T-cell (primary cell): Measurements from ENCODE around the gene IZUMO3. TPM values are rescaled to one million over a fixed set of nuclear protein-coding genes. Genes with fewer than 3 reads are reported as not detected.

Source experiments
- ATAC-seq, 4 experiments: fragments of 200-7000 bp in 3 of 4; fragments of 150-1000 bp in 1 of 4; cut with Tn5 transposase; replicated peaks in 1 of 4; 1 replicate in 3 of 4; 2 replicates in 1 of 4; pipeline ENCODE4 v1.10.0; 2021; ENCODE audit warnings: moderate library complexity in 3 of 4, mild to moderate bottlenecking in 2 of 4, moderate number of reproducible peaks in 1 of 4
- CTCF ChIA-PET, 2 donors: fragments of 300-600 bp; sonication (Branson Sonifier 250); formaldehyde crosslinking; loops; one replicate each; lab custom pipeline; 2022; ENCODE audit warnings: antibody characterized with exemption in 2 of 2; lab: Charles Lee
- POLR2A ChIA-PET, 2 donors: fragments of 300-600 bp; sonication (Branson Sonifier 250); formaldehyde crosslinking; loops; one replicate each; lab custom pipeline; 2022; ENCODE audit warnings: antibody characterized with exemption in 2 of 2; lab: Charles Lee
- DNase-seq, 35 experiments: peaks; one replicate each; pipeline versions ENCODE4 v3.0.0 to v3.0.0-alpha.2; 2013 to 2023
- H3K27ac ChIP-seq: one replicate; pipeline ENCODE4 v1.5.1; 2013; ENCODE audit warnings: low read length
- H3K27me3 ChIP-seq, 2 experiments: replicated peaks in 1 of 2; 1 replicate in 1 of 2; 2 replicates in 1 of 2; pipeline versions ENCODE4 v1.6.1 to v1.7.0; 2013; ENCODE audit warnings: low read length in 1 of 2, mixed read lengths in 1 of 2; ENCODE audit not compliant: control insufficient read depth in 2 of 2, insufficient read depth in 2 of 2; ENCODE audit errors: extremely low read depth in 1 of 2
- H3K36me3 ChIP-seq, 2 donors: 1 replicate in 1 of 2; 2 replicates in 1 of 2; pipeline versions ENCODE4 v1.6.1 to v1.7.0; 2013; ENCODE audit warnings: low read length in 1 of 2; ENCODE audit not compliant: control insufficient read depth in 2 of 2, insufficient read depth in 1 of 2; ENCODE audit errors: extremely low read depth in 1 of 2
- H3K4me1 ChIP-seq, 2 experiments: 1 replicate in 1 of 2; 2 replicates in 1 of 2; pipeline versions ENCODE4 v1.6.1 to v1.7.0; 2013; ENCODE audit warnings: low read length in 2 of 2, mixed read lengths in 1 of 2; ENCODE audit not compliant: insufficient read depth in 2 of 2, control insufficient read depth in 1 of 2; ENCODE audit errors: extremely low read depth in 1 of 2
- H3K4me3 ChIP-seq, 2 donors: 1 replicate in 1 of 2; 2 replicates in 1 of 2; pipeline versions ENCODE4 v1.5.1 to v1.7.0; 2013; ENCODE audit warnings: mild to moderate bottlenecking in 2 of 2, low read length in 1 of 2, moderate library complexity in 1 of 2; ENCODE audit not compliant: control insufficient read depth in 1 of 2; ENCODE audit errors: extremely low read depth in 1 of 2
- H3K9me3 ChIP-seq: 2 replicates; pipeline ENCODE4 v1.7.0; 2013
- H3K27ac Mint-ChIP-seq, 2 donors: one replicate each; pipeline ENCODE4 v1.8.0; 2020 to 2021; ENCODE audit warnings: mild to moderate bottlenecking in 2 of 2, mixed read lengths in 2 of 2
- H3K27me3 Mint-ChIP-seq, 2 donors: one replicate each; pipeline ENCODE4 v1.8.0; 2021 to 2022; ENCODE audit warnings: mixed read lengths in 2 of 2
- H3K36me3 Mint-ChIP-seq: one replicate; pipeline ENCODE4 v1.8.0; 2021; ENCODE audit warnings: mixed read lengths
- H3K4me1 Mint-ChIP-seq, 3 donors: one replicate each; pipeline ENCODE4 v1.8.0; 2020 to 2022; ENCODE audit warnings: mixed read lengths in 3 of 3, mild to moderate bottlenecking in 1 of 3
- H3K4me3 Mint-ChIP-seq, 3 donors: one replicate each; pipeline ENCODE4 v1.8.0; 2020 to 2022; ENCODE audit warnings: mild to moderate bottlenecking in 3 of 3, mixed read lengths in 3 of 3, moderate library complexity in 3 of 3
- H3K9me3 Mint-ChIP-seq, 3 donors: one replicate each; pipeline ENCODE4 v1.8.0; 2020 to 2022; ENCODE audit warnings: mixed read lengths in 3 of 3
- WGBS: methylation state at CpG from one replicate; pipeline ENCODE4 v1.1.5; 2013; ENCODE audit warnings: missing lambda C conversion rate; ENCODE audit not compliant: insufficient coverage; 5-methylcytosine and 5-hydroxymethylcytosine counted together
- total RNA-seq, 35 experiments: library from RNA in 6 of 35; stranded (reverse) in 6 of 35; fragments of 120-200 nt in 1 of 35; gene quantifications; one replicate each; pipeline versions ENCODE4 v1.2.1 to v1.2.4 and lab custom pipeline; 2013 to 2026

IZUMO3 gene
- total RNA-seq, 5 donors from 2014 or later (not counting 1 experiment from before 2014, with no cell fraction given), result not detected

- no peaks in the 10 kb centered on the region for H3K9me3 ChIP-seq
These were observed 26.7 kb upstream of the IZUMO3 start for GRCh38 chr9:24572406-24572805.

DNA sequence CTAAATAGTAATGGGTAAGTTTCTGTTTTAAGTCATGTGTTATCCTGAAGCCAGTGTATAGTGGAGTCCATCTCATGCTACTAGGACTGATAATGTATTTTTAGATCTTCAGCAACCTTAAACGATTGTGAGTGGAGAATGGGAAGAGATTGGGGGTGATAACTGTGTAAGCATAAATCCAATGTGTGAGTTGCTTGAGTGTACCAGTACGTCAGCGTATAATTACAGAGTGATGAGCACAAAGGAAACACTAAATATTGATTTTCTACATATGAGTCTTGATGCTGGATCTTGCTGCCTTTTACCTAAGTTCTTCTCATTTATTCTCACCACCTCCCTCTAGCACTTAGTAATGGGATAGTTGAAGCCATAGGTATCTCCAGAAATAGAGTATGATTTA lies 16.3 kb upstream of the IZUMO3 start:
- H3K4me3 ChIP-seq, result no peak overlapping the region
- no peaks in the 10 kb centered on the region for H3K27me3 ChIP-seq
- H3K36me3 ChIP-seq, result no peaks in the 10 kb centered on the region
- no peaks in the 10 kb centered on the region for H3K4me1 ChIP-seq
- H3K9me3 ChIP-seq, result peaks cover 7% of the 10 kb centered on the region
- CTCF ChIA-PET, result no interaction called here
- H3K27ac ChIP-seq, result no peak overlapping the region
- Mint-ChIP-seq H3K27ac (no peak overlapping the region), H3K4me3 (no peak overlapping the region), H3K9me3 (peaks cover 16 to 46% (median 41%) of the 10 kb centered on the region in 3 donors), H3K36me3 (no peaks in the 10 kb centered on the region), H3K27me3 (no peaks in the 10 kb centered on the region), H3K4me1 (no peaks in the 10 kb centered on the region)
- no CpG with 5 or more reads among the region's 3 CpGs for WGBS
- DNase-seq, result no peak
- POLR2A ChIA-PET, result no interaction called here
- ATAC-seq, result no peak

More at GRCh38 chr9:24572406-24572805, 26.7 kb upstream of the IZUMO3 start:
- peaks cover 8 to 29% (median 16%) of the 10 kb centered on the region in 3 donors for H3K9me3 Mint-ChIP-seq
- H3K36me3 Mint-ChIP-seq, result no peaks in the 10 kb centered on the region
- no peak for ATAC-seq
- no peak overlapping the region for H3K27ac Mint-ChIP-seq
- no peak overlapping the region for H3K4me3 Mint-ChIP-seq
- DNase-seq, result no peak
- Histone ChIP-seq H3K27me3 (no peaks in the 10 kb centered on the region), H3K4me1 (no peaks in the 10 kb centered on the region), H3K4me3 (no peak overlapping the region), H3K27ac (no peak overlapping the region), H3K36me3 (no peaks in the 10 kb centered on the region)
- CTCF ChIA-PET, result no interaction called here
- H3K27me3 Mint-ChIP-seq, result no peaks in the 10 kb centered on the region
- no CpG with 5 or more reads among the region's 2 CpGs for WGBS
- H3K4me1 Mint-ChIP-seq, result no peaks in the 10 kb centered on the region
- POLR2A ChIA-PET, result no interaction called here

DNA sequence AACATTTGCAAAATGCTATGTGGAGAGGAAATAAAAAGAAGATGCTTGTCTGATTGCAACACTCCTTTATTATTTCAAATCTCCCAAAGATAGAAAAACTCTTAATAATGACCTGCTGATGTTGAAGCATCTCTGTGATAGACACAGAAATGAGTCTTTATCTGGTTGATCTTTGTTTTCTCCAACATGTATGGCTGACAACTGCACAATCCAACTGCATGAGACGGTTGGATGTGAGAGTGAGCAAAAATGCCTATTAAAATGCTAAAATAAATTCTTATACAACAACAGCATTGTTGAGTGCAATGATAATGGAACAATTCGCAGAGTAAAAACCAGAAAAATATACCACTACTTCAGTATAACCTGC lies 7.5 kb upstream of the IZUMO3 start:
- no peaks in the 10 kb centered on the region for H3K27me3 Mint-ChIP-seq
- no peaks in the 10 kb centered on the region for H3K36me3 Mint-ChIP-seq
- H3K36me3 ChIP-seq, result no peaks in the 10 kb centered on the region
- ChIA-PET CTCF (no interaction called here), POLR2A (no interaction called here)
- no peaks in the 10 kb centered on the region for H3K27me3 ChIP-seq
- H3K4me1 Mint-ChIP-seq, result no peaks in the 10 kb centered on the region
- no peak overlapping the region for H3K4me3 Mint-ChIP-seq
- ATAC-seq (no peak), DNase-seq (no peak)
- H3K4me3 ChIP-seq, result no peak overlapping the region
- H3K27ac Mint-ChIP-seq, result no peak overlapping the region
- H3K27ac ChIP-seq, result no peak overlapping the region
- peaks cover 12 to 21% (median 18%) of the 10 kb centered on the region in 3 donors for H3K9me3 Mint-ChIP-seq
- H3K4me1 ChIP-seq, result no peaks in the 10 kb centered on the region
- H3K9me3 ChIP-seq, result peaks cover 2% of the 10 kb centered on the region
- WGBS, result no CpG with 5 or more reads among the region's 2 CpGs

GRCh38 chr9:24552526-24553182 lies 7.0 kb upstream of the IZUMO3 start:
- Histone ChIP-seq H3K4me3 (no peak overlapping the region), H3K27me3 (no peaks in the 10 kb centered on the region), H3K27ac (no peak overlapping the region), H3K36me3 (no peaks in the 10 kb centered on the region), H3K4me1 (no peaks in the 10 kb centered on the region), H3K9me3 (peaks cover 2% of the 10 kb centered on the region)
- DNase-seq (no peak), ATAC-seq (no peak)
- Mint-ChIP-seq H3K4me1 (no peaks in the 10 kb centered on the region), H3K27me3 (no peaks in the 10 kb centered on the region), H3K9me3 (peaks cover 12 to 21% (median 16%) of the 10 kb centered on the region in 3 donors), H3K27ac (no peak overlapping the region), H3K36me3 (no peaks in the 10 kb centered on the region), H3K4me3 (no peak overlapping the region)
- POLR2A ChIA-PET, result no interaction called here
- CTCF ChIA-PET, result interaction anchor here in 1 of 2 donors (0.5 kb wide), 1 partner anchor 1047 kb away, joined by 3 read pairs; no protein-coding TSS in a partner anchor
- 100% methylated on average over 1 of the region's 9 CpGs for WGBS

GRCh38 chr9:24545285-24545684 lies 412 bp downstream of the IZUMO3 start:
- no peak overlapping the region for H3K4me3 Mint-ChIP-seq
- no peaks in the 10 kb centered on the region for H3K27me3 ChIP-seq
- ChIA-PET CTCF (no interaction called here), POLR2A (no interaction called here)
- DNase-seq (no peak), ATAC-seq (no peak)
- H3K4me3 ChIP-seq, result no peak overlapping the region
- H3K27me3 Mint-ChIP-seq, result no peaks in the 10 kb centered on the region
- 86% methylated on average over 3 of the region's 7 CpGs for WGBS
- H3K27ac ChIP-seq, result no peak overlapping the region
- H3K36me3 Mint-ChIP-seq, result no peaks in the 10 kb centered on the region
- H3K4me1 Mint-ChIP-seq, result no peaks in the 10 kb centered on the region
- H3K36me3 ChIP-seq, result no peaks in the 10 kb centered on the region
- H3K9me3 Mint-ChIP-seq, result peaks cover 19 to 33% (median 22%) of the 10 kb centered on the region in 3 donors
- no peak overlapping the region for H3K27ac Mint-ChIP-seq
- no peaks in the 10 kb centered on the region for H3K4me1 ChIP-seq
- H3K9me3 ChIP-seq, result peaks cover 5% of the 10 kb centered on the region

GRCh38 chr9:24518545-24518944 lies 27.2 kb downstream of the IZUMO3 start:
- POLR2A ChIA-PET, result no interaction called here
- CTCF ChIA-PET, result no interaction called here
- 83% methylated on average over 1 of the region's 2 CpGs for WGBS
- ATAC-seq, result no peak
- H3K4me3 Mint-ChIP-seq, result no peak overlapping the region
- no peaks in the 10 kb centered on the region for H3K27me3 Mint-ChIP-seq
- H3K27me3 ChIP-seq, result no peaks in the 10 kb centered on the region
- H3K27ac ChIP-seq, result no peak overlapping the region
- peaks cover 18 to 43% (median 24%) of the 10 kb centered on the region in 3 donors for H3K9me3 Mint-ChIP-seq
- H3K9me3 ChIP-seq, result no peaks in the 10 kb centered on the region
- no peak for DNase-seq
- H3K27ac Mint-ChIP-seq, result no peak overlapping the region
- H3K4me1 ChIP-seq, result no peaks in the 10 kb centered on the region
- no peaks in the 10 kb centered on the region for H3K4me1 Mint-ChIP-seq
- no peak overlapping the region for H3K4me3 ChIP-seq
- no peaks in the 10 kb centered on the region for H3K36me3 ChIP-seq
- no peaks in the 10 kb centered on the region for H3K36me3 Mint-ChIP-seq
